ENCODE results near the gene PDE4D.

The PDE4D gene

DNA sequence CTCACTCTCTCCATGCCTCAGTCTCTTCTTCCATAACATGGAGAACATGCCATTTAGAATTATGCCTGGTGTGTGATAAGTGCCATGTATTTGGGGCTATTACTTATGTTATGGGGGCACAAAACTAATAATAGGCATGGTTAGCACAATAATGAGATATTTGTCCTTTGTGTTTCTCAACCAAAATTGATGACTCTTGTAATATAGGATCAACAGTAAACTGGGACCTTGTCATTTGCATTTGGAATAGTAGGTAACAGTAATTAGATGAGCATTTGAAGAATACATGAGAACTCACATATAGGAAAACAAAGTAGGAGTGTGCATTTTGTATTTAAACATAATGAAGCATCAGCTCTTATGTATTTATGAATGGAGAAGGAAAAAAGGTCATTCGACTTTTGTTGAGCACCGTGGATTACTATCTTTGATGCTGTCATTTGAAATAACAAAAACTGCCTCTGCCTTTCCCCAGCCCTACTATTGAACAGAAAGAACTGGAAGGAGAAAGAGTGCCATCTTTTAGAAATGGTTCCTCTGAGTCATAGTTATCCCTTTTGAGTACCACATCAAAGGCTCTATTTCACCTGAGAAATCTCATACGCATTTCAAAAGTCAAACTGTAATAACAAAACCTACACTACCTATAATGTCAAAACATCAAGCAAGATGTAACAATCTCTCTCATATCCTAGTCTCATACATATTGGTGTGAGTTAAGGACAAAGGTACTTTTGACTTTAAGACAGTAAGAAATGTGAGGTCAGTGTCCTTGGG lies 655.2 kb downstream of the PDE4D start:
- DNase-seq = no peak

DNA sequence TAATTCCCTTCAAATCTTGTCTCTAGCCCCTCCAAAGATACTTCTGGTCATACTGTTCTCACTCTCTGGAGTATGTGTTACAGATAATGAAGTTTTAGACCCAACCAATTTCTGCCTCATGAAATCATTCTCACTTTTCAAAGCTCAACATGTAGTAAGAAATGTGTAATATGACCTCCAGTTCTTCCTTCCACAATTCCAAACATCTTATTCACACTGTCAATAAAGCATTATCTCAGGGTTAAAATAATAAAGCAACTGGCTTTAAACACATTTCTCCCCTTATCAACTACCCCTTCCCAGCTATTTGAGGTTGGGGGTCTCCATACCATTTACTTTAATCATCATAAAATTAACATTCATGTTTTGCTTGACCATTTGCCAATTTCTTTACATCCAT lies 656.5 kb downstream of the PDE4D start:
- no peak for DNase-seq

DNA sequence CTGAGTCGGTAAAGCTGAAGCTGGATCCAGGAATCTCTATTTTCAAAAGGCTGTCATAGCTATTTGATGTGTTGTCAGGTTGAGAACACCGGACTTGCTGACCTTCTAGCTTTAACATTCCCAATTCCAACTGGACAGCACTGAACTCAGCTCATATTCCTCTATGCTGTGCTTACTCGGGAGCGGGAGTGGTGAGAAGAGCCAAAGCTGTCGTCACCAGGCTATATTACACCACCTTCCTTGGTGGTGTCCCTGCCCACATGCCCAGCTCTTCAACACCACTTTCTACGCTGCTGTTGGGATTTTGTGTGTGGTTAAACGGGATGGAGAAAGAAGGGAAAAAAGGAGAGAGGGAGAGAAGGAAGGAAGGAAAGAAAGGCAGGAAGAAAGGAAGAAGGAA lies 657.1 kb downstream of the PDE4D start:
- no peak for DNase-seq

DNA sequence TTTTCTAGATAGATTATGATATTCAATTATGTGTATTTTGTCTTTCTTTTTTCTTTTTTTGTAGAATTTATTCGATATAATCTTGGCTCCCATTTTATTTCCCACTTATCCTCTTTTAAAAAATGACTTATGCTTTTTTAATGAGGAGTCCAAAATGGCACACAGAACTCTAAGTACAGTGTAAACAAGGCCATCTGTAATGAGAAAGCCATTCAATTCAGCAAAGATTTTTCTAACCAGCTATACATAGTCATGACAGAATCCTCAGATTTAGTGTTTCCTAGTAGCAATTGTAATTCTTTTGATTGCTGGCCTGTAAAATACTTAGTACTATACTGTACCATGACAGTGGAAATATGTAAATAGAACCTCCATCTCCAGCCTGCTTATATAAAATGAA lies 659.3 kb downstream of the PDE4D start:
- DNase-seq = no peak

DNA sequence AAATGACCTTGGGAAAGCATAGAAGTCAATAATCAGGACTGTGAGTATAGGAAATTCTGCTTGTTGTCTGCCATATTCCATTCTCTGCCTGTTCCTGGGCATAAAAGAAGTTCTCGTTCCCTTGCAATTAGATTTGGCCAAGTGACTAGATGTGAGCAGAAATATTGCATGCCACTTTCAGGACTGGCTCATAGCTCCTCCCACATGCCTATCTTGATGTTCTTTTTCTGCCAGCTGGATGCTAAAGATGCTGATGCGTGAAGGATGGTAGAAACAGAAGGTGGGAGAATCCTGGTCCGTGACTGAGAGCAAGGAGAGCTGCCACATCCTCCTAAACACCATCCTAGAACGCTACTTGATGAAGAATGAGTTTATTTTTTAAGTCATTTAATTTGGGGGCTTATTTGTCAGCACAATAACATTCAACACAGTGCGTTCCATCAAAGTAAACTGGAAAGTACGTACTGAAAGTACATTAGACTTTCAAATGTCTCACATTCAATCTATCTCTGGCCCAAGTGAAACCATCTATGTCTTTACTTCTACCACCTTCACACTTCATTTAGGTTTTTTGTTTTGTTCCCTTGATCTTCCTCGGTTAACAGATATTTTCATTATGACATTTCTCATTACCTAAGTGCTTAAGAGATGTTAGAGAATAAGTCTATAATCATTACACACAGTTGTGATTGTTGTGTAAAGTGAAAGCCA lies 662.1 kb downstream of the PDE4D start:
- no peak for DNase-seq

DNA sequence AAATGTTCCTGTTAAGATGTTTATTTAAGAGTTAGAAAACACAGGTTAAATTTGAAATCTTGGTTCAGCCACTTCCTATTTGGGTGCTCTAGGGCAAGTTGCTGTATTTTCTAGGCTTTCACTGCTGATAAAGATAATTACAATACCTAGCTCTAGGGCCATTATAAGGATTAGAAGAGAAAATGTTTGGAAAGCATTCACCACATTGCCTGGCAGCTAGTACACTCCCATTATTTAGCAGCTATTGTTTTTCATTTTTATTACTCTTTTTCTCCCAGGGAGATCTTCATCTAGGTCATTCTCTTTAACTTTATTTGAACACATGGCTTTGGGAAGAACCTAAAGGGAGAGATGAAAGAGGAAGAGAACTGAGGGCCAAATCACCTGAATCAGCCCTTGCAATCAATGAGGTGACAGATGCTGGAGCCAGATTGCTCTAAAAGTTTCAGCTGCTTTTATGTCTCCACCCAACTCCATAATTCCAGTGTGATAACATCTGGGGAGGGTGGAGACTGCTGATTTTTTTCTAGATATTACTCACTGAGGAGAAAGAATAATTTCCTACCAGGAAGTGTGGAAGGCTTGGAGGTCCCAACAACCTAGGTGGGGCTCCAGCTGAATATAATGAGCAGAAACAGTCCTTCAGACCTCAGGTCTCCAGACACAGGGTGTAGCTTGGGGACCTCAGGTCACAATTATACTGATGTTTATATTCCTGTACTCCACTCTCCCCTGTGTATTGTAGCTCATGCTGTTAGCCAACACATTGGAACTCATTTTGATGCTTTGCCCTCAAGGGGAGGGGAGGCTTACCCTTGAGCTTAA lies 670.6 kb downstream of the PDE4D start:
- DNase-seq = no peak

DNA sequence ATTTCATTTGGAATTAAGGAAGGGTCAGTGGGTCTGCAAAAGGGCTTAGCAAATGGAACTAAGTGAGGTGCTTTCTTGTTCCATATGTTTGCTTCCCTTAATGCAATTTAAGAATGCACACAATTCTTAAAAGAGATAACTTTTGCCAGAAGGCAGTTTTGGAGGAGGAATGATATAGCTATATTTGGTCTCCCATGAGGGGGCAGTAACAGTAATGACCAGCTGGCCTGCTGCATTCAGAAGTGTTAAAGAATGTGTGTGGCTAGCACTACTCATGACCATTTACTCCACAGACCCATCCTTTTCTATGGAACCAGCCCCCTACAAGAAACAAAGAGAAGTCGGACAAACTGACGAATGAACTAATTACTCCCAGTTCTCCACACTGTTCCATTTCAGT lies 671.8 kb downstream of the PDE4D start:
- DNase-seq = no peak

DNA sequence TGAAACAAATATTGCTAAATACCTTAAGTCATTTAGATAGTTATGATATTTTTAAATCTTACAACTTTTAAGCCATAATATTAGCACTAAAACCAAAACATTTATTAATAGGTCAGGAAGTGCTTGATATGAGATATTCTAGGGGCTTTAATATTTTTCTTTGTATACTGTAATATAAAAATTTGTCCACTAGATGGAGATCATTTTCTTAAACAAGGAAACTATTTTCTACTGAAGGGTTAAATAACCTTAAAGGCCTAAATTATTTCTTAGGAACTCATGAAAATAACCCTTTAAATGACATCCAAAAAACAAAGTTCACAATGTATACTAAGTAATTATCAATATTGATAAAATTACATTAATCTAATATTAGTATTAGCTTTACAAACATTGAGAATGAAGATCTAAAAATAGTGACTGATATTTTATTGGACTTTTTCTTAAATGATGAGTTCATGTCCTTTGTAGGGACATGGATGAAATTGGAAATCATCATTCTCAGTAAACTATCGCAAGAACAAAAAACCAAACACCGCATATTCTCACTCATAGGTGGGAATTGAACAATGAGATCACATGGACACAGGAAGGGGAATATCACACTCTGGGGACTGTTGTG lies 675.0 kb downstream of the PDE4D start:
- DNase-seq = no peak

DNA sequence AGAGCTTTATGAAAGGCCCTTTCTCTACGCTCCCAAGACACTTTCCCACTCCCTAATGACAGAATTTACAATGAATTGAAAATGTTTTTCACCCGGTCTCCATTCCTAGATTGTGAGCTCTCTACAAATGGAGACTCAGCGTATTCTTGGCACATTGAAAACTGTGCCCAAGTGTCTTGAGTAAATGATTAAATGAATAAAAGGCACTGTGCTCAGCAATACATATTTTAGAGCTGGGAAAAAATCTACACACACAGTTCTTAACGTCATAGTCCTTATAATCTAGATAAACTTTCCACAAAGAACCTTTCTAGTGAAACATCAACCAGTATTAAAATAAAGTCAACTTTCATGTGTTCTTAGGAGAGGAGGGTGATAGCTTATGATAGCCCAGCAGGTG lies 676.7 kb downstream of the PDE4D start:
- no peak for DNase-seq

DNA sequence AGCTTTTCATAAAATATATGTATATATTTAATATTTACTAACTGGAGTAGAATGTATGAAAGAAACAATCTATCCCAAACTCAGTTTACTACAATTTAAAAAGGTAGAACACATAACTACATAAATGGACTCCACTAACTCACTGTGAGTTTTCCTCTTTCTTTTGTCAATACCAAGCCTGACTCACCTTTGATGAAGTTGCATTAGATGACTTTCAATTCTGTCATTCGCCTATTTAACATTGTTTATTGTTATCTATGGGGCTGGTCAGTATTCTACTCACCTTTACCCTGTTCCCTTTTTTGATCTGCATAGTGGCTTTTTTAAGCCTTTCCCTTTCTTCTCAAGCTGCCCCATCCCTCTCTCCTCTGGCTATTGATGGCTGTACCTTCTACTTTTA lies 680.9 kb downstream of the PDE4D start:
- DNase-seq = no peak

DNA sequence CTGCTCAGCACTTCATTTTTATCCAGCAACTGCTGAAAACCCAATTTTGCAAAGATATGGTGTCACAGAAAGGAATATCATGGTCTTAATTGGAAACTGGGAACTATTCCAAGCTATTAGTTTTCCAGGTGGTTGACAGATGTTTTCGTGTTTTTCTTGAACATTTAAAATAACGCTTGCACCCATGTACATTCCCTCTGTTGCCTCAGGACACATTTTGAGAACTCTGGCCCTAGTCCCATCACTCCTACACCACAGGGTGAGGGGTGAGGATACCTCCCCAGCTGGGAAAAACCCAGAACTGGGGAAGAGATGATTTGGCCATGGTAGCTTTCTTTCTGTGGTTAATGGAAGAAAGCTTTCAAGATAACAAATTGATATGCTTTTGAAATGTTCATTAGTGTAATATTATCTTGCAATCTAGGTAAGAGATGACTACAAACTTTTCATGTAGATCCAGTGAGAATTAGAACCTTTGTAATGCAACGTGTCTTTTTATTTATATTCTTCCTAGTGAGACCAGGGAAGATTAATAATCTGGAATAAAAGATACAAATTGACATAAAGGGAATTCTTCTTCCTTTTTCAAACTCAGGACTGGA lies 683.7 kb downstream of the PDE4D start:
- DNase-seq = no peak

DNA sequence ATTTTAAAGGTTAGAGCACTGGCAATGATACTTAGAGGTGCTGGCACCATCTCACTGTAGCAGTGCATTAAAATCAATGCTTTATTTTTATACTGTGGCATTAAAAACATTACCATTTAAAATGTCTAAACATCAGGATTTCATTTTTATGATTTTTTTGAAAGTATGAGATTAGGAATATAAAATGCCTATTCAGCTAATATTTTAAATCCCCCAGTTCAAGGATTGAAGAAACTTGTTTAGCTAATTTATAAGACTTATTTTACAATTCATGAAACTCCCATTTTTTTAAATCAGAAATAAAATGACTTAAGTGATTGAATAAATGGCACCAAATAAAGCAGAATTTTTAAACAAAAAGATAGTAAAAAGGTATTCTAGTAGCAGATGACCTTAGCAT lies 685.1 kb downstream of the PDE4D start:
- no peak for DNase-seq

DNA sequence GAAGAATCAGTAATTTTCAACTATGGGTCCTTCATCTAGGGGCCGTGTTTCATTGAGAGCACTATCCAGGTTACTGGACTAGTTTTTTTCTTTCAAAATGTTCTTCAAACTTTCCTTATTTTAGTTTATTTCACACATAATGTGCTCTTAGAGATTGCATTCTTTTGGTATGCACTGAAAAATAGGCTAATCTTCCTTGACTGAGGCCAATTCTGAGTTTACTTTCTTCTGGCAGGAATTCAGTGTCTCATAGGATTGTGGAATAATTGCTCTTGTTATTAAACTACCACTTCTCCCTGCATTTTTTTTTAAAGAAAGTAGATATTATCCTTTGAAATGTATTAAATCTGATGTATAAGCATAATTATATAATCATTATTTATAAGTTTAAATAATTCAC lies 686.1 kb downstream of the PDE4D start:
- no peak for DNase-seq

DNA sequence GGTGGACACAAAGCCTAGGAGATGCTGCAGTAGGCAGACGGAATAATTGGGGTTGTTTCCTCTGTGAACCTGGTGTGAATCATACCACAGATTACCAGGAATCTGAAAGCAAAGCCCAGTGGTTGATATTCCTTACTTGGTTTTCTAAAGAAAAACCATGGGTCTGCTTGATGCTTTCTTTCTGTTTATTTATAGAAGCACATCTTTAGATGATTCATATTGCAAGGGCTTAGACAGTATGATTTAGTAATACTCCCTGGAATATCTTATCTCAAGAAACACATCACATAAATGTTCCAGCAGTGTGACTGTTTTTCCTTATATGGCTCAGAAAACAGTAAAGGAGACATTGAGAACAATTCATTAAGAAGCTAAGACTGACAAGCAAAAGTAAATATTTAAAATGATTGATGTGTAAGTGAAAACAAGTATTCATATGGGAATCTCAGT lies 687.4 kb downstream of the PDE4D start:
- no peak for DNase-seq

DNA sequence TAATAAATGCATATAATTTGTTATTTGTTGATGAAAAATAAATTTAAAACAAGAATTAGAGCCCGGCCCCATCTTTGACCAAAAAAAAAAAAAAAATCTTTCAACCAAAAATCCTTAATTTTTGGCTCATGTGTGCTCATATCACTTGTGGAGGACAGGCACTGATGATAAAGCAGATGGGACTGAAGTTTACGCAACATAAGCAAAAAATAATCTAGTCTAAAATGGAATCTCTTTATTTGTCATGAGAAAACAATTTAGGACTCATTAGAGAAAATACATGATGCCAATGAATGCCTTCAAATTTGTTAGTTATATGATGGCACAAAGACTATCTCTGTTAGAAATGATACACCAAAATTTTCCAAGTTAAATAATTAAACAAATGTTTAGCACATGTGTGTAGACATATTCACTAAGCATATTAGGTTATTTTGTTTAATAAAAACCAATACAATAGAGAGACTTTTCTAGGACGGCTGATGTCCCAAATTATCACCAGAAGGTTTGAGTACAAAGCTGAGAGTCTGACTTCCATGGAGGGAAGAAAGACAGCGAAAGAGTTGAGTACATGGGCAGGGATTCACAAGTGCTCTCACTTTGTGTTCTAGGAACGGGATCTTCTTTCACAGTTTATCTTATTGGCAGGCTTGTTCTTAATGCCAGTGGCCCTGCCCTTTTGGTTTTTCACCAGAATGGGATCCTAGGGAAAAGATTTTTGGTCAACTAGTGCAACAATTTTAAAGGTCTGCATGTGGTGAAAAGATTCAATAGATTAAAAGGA lies 689.2 kb downstream of the PDE4D start:
- DNase-seq = no peak

DNA sequence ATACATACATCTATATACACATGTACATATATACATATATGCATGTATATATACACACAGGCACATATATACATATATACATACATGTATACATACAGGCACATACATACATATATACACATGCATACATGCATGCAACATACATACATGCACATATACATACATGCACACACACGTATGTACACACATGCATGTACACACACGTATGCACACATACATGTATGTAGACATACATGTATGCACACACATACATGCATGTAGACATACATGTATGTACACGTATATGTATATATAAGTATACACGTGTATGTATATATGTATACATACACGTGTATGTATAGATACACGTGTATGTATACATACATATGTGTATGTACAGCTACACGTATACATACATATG lies 693.7 kb downstream of the PDE4D start:
- no peak for DNase-seq

DNA sequence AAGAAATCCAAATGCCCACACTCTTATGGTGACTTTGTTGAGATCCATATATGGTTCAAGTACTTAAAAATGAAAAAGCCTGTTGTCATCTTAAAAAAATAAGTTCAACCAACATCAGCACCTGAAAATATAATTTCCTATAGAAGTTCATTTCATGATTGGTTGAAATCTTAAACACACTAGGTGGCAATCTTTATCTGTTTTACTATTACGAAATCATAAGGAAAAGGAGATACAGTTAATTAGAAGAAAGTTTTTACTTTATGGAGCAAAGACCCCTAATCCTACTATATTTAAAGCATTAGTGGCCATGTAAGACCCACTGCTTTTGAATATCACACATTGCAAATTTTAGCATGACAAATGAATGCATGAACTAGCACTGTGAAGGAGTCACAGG lies 694.7 kb downstream of the PDE4D start:
- no peak for DNase-seq

DNA sequence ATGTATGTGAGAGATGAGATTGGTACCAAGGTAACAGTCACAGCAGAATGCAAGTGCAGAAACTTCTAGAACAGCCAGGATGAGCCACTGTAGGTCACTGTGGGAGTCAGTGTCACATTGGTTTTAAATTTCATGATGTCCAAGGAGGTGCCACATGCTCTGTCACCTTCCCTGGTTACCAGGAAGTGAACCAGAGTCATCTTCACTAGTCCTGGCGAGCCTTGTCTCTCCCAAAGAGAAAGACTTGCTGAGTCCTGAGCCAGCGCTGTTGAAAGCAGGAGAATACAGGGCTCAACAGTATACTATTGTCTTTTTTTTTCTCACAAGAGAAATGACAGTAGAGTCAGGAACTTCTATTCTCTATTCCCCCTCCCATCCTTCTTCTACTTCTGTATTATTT lies 695.2 kb downstream of the PDE4D start:
- DNase-seq = no peak

DNA sequence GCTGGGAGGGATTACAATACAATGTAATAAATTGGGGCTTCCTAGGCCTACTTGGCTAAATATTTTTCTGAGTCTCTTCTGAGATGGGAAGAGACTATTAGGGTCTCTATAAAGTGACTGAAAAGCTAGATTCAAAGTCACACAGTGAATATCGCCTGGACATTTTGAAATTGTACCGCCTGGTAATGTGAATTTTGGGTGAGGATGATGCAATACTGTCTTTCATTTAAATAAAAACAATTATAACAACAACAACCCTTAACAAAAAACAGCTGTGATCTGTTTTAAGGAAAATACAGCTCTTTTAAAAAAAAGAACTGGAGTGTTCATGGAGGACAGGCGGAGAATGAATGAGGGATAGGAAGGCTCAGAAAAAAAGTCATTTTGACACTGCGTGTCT lies 695.6 kb downstream of the PDE4D start:
- DNase-seq = no peak

DNA sequence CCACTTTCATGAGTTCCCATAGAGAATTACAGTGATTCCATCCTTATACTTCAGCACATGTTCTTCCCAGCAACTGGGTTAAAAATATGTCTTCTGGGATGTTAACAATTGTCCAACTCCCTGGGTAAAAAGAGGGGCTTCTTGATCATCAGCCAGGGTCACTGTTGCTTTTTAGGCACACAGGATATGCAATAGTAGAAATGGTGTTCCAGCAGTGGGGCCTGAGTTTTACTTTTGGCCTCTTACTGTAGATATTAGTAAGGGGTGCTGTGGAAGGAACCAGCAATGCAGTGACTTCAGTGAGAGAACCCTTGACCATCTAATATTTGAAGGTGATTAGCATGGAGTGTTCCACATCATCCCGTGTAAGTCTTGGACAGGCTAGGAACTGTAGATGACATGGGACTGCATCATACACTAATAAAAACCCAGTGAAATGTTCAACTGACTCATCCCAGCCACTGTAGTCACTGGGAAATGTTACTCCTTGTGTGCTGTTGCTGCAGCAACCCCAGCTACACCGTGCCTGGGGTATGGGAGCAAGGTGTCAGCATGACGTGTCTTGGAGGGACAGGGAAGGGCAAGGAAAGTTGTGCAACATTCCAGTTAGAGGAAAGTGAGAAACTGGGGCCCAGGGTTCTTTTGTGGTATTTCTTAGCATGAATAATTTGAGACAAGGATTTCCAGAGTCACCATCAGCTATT lies 699.8 kb downstream of the PDE4D start:
- DNase-seq = no peak

DNA sequence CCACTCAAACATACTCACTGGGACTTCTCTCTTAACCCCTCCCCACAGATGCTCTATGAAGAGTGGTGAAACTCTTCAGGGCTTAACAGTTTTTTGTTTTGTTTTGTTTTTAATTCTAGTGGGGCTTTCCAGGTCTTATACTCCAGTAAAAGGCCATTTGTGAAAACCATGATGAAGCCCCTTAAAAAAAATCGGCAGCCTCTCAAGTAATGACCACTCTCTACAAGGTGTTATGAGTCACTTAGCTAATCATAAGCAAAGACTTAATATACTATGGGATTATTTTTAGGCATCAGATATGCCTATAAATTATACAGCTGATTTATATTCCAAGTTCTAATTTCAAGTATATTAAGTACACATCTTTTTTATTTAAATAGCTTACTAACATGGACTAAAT lies 702.8 kb downstream of the PDE4D start:
- no peak for DNase-seq
